ENCODE results near the gene DKKL1.

- TF ChIP-seq CTCF (conservative IDR thresholded peaks at IDR 0.05) (no peak), ZFX (IDR thresholded peaks at IDR 0.05) (no peak)
These were observed 27.0 kb upstream of the DKKL1 start for GRCh38 chr19:49336482-49337266.
